Trophoblast cell (in vitro differentiated cells and primary cell): ENCODE data around the gene KIAA1143.

Source experiments
- DNase-seq, 2 donors: peaks; one replicate each; pipeline ENCODE4 v3.0.0-alpha.2; 2016
- H2AFZ ChIP-seq: 2 replicates; pipeline ENCODE4 v1.6.1; 2013; ENCODE audit warnings: low read length, moderate library complexity, mild to moderate bottlenecking; ENCODE audit not compliant: insufficient read depth, poor library complexity
- H2AK5ac ChIP-seq: 2 replicates; pipeline ENCODE4 v1.6.1; 2013; ENCODE audit warnings: mild to moderate bottlenecking, low read length
- H2BK120ac ChIP-seq: 2 replicates; pipeline ENCODE4 v1.6.1; 2013; ENCODE audit warnings: low read length, mild to moderate bottlenecking, moderate library complexity; ENCODE audit not compliant: insufficient read depth, poor library complexity
- H2BK12ac ChIP-seq: 2 replicates; pipeline ENCODE4 v1.6.1; 2013; ENCODE audit warnings: mild to moderate bottlenecking, low read length, moderate library complexity
- H2BK5ac ChIP-seq: 2 replicates; pipeline ENCODE4 v1.6.1; 2013; ENCODE audit warnings: low read length, low read depth, moderate library complexity, mild to moderate bottlenecking; ENCODE audit not compliant: poor library complexity
- H3K14ac ChIP-seq: 2 replicates; pipeline ENCODE4 v1.6.1; 2013; ENCODE audit warnings: mild to moderate bottlenecking, low read length
- H3K18ac ChIP-seq: 2 replicates; pipeline ENCODE4 v1.6.1; 2013; ENCODE audit warnings: mild to moderate bottlenecking, low read length
- H3K23ac ChIP-seq: 2 replicates; pipeline ENCODE4 v1.6.1; 2013; ENCODE audit warnings: low read length
- H3K27ac ChIP-seq: 2 replicates; pipeline ENCODE4 v1.5.1; 2013; ENCODE audit warnings: low read depth, mild to moderate bottlenecking, inconsistent platforms, low read length, moderate library complexity
- H3K27me3 ChIP-seq: 2 replicates; pipeline ENCODE4 v1.6.1; 2013; ENCODE audit warnings: inconsistent platforms, mild to moderate bottlenecking, low read length, moderate library complexity; ENCODE audit not compliant: insufficient read depth
- H3K36me3 ChIP-seq, 2 experiments: 1 replicate in 1 of 2; 2 replicates in 1 of 2; pipeline ENCODE4 v1.6.1; 2013; ENCODE audit warnings: low read length in 2 of 2, mild to moderate bottlenecking in 2 of 2, moderate library complexity in 1 of 2; ENCODE audit not compliant: insufficient read depth in 2 of 2, control insufficient read depth in 1 of 2
- H3K4ac ChIP-seq: 2 replicates; pipeline ENCODE4 v1.6.1; 2013; ENCODE audit warnings: low read depth, mild to moderate bottlenecking, low read length, moderate library complexity
- H3K4me1 ChIP-seq, 2 experiments: 1 replicate in 1 of 2; 2 replicates in 1 of 2; pipeline ENCODE4 v1.6.1; 2013; ENCODE audit warnings: low read length in 2 of 2, mild to moderate bottlenecking in 2 of 2, moderate library complexity in 1 of 2; ENCODE audit not compliant: insufficient read depth in 2 of 2, control insufficient read depth in 1 of 2
- H3K4me2 ChIP-seq: 2 replicates; pipeline ENCODE4 v1.6.1; 2013; ENCODE audit warnings: inconsistent platforms, mild to moderate bottlenecking, low read length, moderate library complexity
- H3K4me3 ChIP-seq: 2 replicates; pipeline ENCODE4 v1.5.1; 2013; ENCODE audit warnings: mild to moderate bottlenecking, low read depth, low read length, inconsistent platforms
- H3K79me1 ChIP-seq: one replicate; pipeline ENCODE4 v1.6.1; 2013; ENCODE audit warnings: low read length
- H3K79me2 ChIP-seq: 2 replicates; pipeline ENCODE4 v1.6.1; 2013; ENCODE audit warnings: low read length, mild to moderate bottlenecking; ENCODE audit not compliant: control insufficient read depth, insufficient read depth, poor library complexity
- H3K9ac ChIP-seq: 2 replicates; pipeline ENCODE4 v1.6.1; 2013; ENCODE audit warnings: mild to moderate bottlenecking, low read length
- H3K9me3 ChIP-seq: 2 replicates; pipeline ENCODE4 v1.6.1; 2013; ENCODE audit warnings: low read depth, mild to moderate bottlenecking, control low read depth, inconsistent platforms, low read length; ENCODE audit not compliant: insufficient read depth
- H4K12ac ChIP-seq: 2 replicates; pipeline ENCODE4 v1.6.1; 2013; ENCODE audit warnings: low read depth, mild to moderate bottlenecking, low read length, moderate library complexity
- H4K8ac ChIP-seq: 2 replicates; pipeline ENCODE4 v1.6.1; 2013; ENCODE audit warnings: low read depth, mild to moderate bottlenecking, low read length, moderate library complexity
- H4K91ac ChIP-seq: one replicate; pipeline ENCODE4 v1.6.1; 2013; ENCODE audit warnings: low read depth, mild to moderate bottlenecking, low read length, moderate library complexity
- WGBS: extraction: QIAGEN DNeasy Blood & Tissue Kit; methylation state at CpG from one replicate; pipeline ENCODE4 v1.1.7; 2013; ENCODE audit warnings: missing lambda C conversion rate; ENCODE audit not compliant: insufficient read length, insufficient coverage; ENCODE audit errors: extremely low coverage; 5-methylcytosine and 5-hydroxymethylcytosine counted together

KIAA1143 gene

DNA sequence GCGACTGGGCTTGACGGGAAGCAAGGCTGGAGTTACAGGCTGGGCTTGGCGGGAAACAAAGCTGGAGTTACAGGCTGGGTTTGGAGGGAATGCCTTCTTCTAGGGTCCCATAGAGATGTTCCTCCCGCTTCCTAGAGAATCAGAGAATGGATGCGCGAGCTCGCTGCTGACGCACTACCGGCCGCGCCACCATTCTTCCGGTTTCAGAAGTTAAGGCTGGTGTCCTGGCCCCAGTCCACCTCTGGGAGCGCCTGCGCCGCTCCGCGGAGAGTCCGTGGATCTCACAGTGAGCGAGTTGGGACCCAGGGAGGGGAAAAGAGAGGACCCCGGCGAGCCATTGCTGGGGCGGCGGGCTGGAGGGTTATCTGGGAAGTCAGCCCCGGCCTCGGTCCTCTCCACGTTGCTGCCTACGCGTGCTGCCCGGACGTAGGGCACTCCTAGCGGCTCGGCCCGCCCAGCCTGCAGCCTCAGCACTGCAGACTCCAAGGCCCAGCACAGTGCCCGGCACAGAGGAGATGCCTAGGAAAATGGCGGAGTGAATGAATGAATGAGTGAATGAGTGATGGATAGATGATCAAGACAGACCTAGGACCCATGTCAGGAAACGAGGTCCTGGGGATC is 48.9 kb downstream of the KIAA1143 start, which contains the start of gene ZNF502:
Gene ZNF502, plus strand, starts transcription at position 206 of the 621 bp plus-strand sequence. CDS start 7,602 bp downstream, outside the sequence.
- Histone ChIP-seq H3K27ac (no peak within 1 kb of the TSS), H3K27me3 (no peaks in the 10 kb centered on the region), H3K18ac (no peak within 1 kb of the TSS), H4K12ac (peak within 1 kb of the TSS; percentile 61), H3K23ac (no peak within 1 kb of the TSS), H2AFZ (peak within 1 kb of the TSS; percentile 98), H2BK5ac (no peak within 1 kb of the TSS), H2BK120ac (no peak within 1 kb of the TSS), H3K4ac (no peak within 1 kb of the TSS), H3K36me3 (no peaks in the 10 kb centered on the region), H3K4me3 (peak within 1 kb of the TSS; percentile 90), H3K4me2 (peak within 1 kb of the TSS; percentile 71), H4K91ac (no peak within 1 kb of the TSS), H3K9me3 (peaks cover 7% of the 10 kb centered on the region), H3K4me1 (peaks cover 0 to 2% of the 10 kb centered on the region in 2 experiments), H4K8ac (peak within 1 kb of the TSS; percentile 92), H3K79me2 (no peaks in the 10 kb centered on the region), H2BK12ac (no peak within 1 kb of the TSS), H3K9ac (peak within 1 kb of the TSS; percentile 65), H2AK5ac (no peak within 1 kb of the TSS), H3K14ac (no peak within 1 kb of the TSS), H3K79me1 (no peaks in the 10 kb centered on the region)
- WGBS = no CpG with 5 or more reads among the region's 36 CpGs
- DNase-seq = peak; percentile 69 to 76
